Loucy (cell line): ENCODE data around the gene AHDC1.
"Not testable (repeated sequence)": the region's sequence is repeated elsewhere in the genome, so short reads cannot be mapped to it uniquely, and the experiment has no call there.

ENCODE experiments used
- H2AFZ ChIP-seq: fragments of 200-600 bp; sonication (generic); 2 replicates; pipeline ENCODE4 v1.6.0; 2016; ENCODE audit warnings: antibody characterized with exemption, mild to moderate bottlenecking, low read length, moderate library complexity
- H3F3A ChIP-seq: fragments of 200-600 bp; 2 replicates; pipeline ENCODE4 v1.6.0; 2016; ENCODE audit warnings: antibody characterized with exemption, low read depth, mild to moderate bottlenecking
- H3K27me3 ChIP-seq: fragments of 200-600 bp; sonication (generic); 2 replicates; pipeline ENCODE4 v1.6.1; 2014; ENCODE audit warnings: low read length, mild to moderate bottlenecking; ENCODE audit not compliant: insufficient read depth, poor library complexity, severe bottlenecking
- H3K36me3 ChIP-seq: fragments of 200-600 bp; sonication (generic); 2 replicates; pipeline ENCODE4 v1.6.1; 2016; ENCODE audit warnings: low read length; ENCODE audit not compliant: insufficient read depth
- H3K4me1 ChIP-seq: fragments of 200-600 bp; sonication (generic); 2 replicates; pipeline ENCODE4 v1.5.1; 2014; ENCODE audit warnings: low read length, mild to moderate bottlenecking; ENCODE audit not compliant: insufficient read depth, poor library complexity, severe bottlenecking
- H3K4me2 ChIP-seq: fragments of 200-600 bp; sonication (generic); 2 replicates; pipeline ENCODE4 v1.6.0; 2014; ENCODE audit warnings: antibody characterized with exemption, low read length, low read depth, mild to moderate bottlenecking; ENCODE audit not compliant: poor library complexity, severe bottlenecking
- H3K4me3 ChIP-seq: fragments of 200-600 bp; sonication (generic); 2 replicates; pipeline ENCODE4 v1.5.1; 2014; ENCODE audit warnings: low read length, mild to moderate bottlenecking, mixed read lengths; ENCODE audit not compliant: poor library complexity, severe bottlenecking
- H3K79me2 ChIP-seq: fragments of 200-600 bp; sonication (generic); 2 replicates; pipeline ENCODE4 v1.6.1; 2014; ENCODE audit warnings: low read length; ENCODE audit not compliant: insufficient read depth
- H3K9ac ChIP-seq: fragments of 200-600 bp; sonication (generic); 2 replicates; pipeline ENCODE4 v1.6.0; 2014; ENCODE audit warnings: mild to moderate bottlenecking, low read depth, low read length, moderate library complexity; ENCODE audit not compliant: poor library complexity, severe bottlenecking
- H3K9me2 ChIP-seq: fragments of 200-600 bp; sonication (generic); replicated peaks from 2 replicates; pipeline ENCODE4 v1.6.1; 2016; ENCODE audit warnings: low read depth, low read length, mixed read lengths
- H3K9me3 ChIP-seq: fragments of 200-600 bp; sonication (generic); 2 replicates; pipeline ENCODE4 v1.6.1; 2014; ENCODE audit warnings: mild to moderate bottlenecking, antibody characterized with exemption, low read length, low read depth; ENCODE audit not compliant: insufficient read depth
- H4K20me1 ChIP-seq: fragments of 200-600 bp; sonication (generic); 2 replicates; pipeline ENCODE4 v1.6.0; 2014; ENCODE audit warnings: antibody characterized with exemption, low read length, mild to moderate bottlenecking; ENCODE audit not compliant: insufficient read depth, poor library complexity, severe bottlenecking
- EZH2phosphoT487 ChIP-seq: fragments of 200-600 bp; IDR thresholded peaks from 2 replicates; pipeline ENCODE4 v1.6.1; 2018; ENCODE audit warnings: antibody characterized with exemption, mild to moderate bottlenecking, moderate library complexity, borderline replicate concordance
- TF ChIP-seq, protein P1 (sequence below): fragments of 200-600 bp; sonication (generic); conservative IDR thresholded peaks from 2 replicates; pipeline ENCODE4 v1.5.1; 2014; ENCODE audit warnings: mild to moderate bottlenecking, antibody characterized with exemption, low read length

The AHDC1 gene

DNA sequence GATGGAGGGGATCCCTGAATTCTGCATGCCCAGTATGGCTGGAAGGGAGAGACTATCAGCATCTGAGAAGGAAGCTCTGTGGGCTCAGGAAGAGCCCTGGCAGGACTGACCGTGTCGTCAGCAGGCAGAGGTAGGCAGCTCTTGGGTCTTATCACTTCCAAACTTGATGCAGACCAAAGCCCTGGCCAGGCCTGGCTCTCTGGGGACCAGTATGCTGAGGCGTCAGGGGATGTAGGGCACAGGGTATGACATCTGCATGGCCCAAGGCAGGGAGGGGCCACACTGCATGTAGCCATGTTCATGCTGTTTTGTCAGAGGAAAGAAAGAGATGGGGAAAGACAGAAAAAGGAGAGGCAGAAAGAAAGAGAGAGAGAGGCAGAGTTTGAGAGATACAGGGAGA is 24.8 kb upstream of the AHDC1 start:
- peak overlapping the region; percentile 6 for H3K4me2 ChIP-seq

DNA sequence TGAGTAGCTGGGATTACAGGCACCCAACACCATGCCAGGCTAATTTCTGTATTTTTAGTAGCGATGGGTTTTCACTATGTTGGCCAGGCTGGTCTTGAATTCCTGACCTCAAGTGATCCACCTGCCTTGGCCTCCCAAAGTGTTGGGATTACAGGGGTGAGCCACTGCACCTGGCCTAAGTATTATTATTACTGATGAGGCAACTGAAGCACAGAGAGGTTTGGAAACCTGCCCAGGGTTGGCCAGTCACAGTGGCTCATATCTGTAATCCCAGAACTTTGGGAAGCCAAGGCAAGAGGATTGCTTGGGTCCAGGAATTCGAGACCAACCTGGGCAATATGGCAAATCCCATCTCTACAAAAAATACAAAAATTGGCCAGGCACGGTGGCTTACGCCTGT is 23.8 kb upstream of the AHDC1 start:
- H3K4me1 ChIP-seq, result peaks cover 86% of the 10 kb centered on the region
- H3K36me3 ChIP-seq, H3K27me3 ChIP-seq, H3K9me2 ChIP-seq, H3K4me2 ChIP-seq, H2AFZ ChIP-seq, H3F3A ChIP-seq, H3K9ac ChIP-seq, H3K9me3 ChIP-seq, H3K79me2 ChIP-seq, H3K4me3 ChIP-seq, H4K20me1 ChIP-seq: not testable (repeated sequence)

More for the DNA sequence above, 24.8 kb upstream of the AHDC1 start:
- TF ChIP-seq, protein P1, sequence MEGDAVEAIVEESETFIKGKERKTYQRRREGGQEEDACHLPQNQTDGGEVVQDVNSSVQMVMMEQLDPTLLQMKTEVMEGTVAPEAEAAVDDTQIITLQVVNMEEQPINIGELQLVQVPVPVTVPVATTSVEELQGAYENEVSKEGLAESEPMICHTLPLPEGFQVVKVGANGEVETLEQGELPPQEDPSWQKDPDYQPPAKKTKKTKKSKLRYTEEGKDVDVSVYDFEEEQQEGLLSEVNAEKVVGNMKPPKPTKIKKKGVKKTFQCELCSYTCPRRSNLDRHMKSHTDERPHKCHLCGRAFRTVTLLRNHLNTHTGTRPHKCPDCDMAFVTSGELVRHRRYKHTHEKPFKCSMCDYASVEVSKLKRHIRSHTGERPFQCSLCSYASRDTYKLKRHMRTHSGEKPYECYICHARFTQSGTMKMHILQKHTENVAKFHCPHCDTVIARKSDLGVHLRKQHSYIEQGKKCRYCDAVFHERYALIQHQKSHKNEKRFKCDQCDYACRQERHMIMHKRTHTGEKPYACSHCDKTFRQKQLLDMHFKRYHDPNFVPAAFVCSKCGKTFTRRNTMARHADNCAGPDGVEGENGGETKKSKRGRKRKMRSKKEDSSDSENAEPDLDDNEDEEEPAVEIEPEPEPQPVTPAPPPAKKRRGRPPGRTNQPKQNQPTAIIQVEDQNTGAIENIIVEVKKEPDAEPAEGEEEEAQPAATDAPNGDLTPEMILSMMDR, result no peak
- TF ChIP-seq EZH2phosphoT487, result no peak
- no peaks in the 10 kb centered on the region for H3F3A ChIP-seq
- no peaks in the 10 kb centered on the region for H3K9me3 ChIP-seq
- no peak overlapping the region for H3K4me3 ChIP-seq
- no peaks in the 10 kb centered on the region for H3K9me2 ChIP-seq
- H3K9ac ChIP-seq, result peak overlapping the region; percentile 25
- H3K4me1 ChIP-seq, result peaks cover 86% of the 10 kb centered on the region
- peak overlapping the region; percentile 84 for H2AFZ ChIP-seq
- no peaks in the 10 kb centered on the region for H3K27me3 ChIP-seq
- no peaks in the 10 kb centered on the region for H3K36me3 ChIP-seq
- no peaks in the 10 kb centered on the region for H3K79me2 ChIP-seq
- H4K20me1 ChIP-seq, result no peaks in the 10 kb centered on the region

DNA sequence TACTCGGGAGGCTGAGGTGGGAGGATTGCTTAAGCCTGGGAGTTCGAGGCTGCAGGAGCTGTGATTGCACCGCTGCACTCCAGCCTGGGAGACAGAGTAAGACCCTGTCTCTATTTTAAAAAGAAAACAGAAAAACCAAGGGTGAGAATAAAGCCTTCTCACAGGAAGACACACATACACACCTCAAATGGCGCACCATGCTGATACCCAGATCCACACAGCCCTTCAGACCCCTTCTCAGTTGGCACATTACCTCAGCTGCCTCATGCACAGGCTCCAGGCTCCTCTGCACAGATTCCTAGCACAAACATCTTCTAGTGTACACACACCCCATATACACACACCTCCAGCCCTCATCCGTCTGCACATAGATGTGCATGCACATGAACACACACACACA is 23.1 kb upstream of the AHDC1 start:
- Histone ChIP-seq H3K9me3 (no peaks in the 10 kb centered on the region), H2AFZ (no peak overlapping the region), H3K4me1 (peaks cover 81% of the 10 kb centered on the region), H3K9me2 (no peaks in the 10 kb centered on the region), H3K27me3 (no peaks in the 10 kb centered on the region), H3K4me3 (no peak overlapping the region), H3K4me2 (no peak overlapping the region), H3K9ac (no peak overlapping the region), H3K79me2 (no peaks in the 10 kb centered on the region), H3K36me3 (no peaks in the 10 kb centered on the region), H4K20me1 (no peaks in the 10 kb centered on the region), H3F3A (no peaks in the 10 kb centered on the region)
- TF ChIP-seq, protein P1, result no peak
- TF ChIP-seq EZH2phosphoT487, result no peak
